GM08714 (cell line): ENCODE results near the gene POLD2.

Source experiments
- H3K4me3 ChIP-seq: fragments of 200-500 bp; sonication (Bioruptor generic); 2 replicates; pipeline ENCODE4 v1.5.1; 2014; ENCODE audit warnings: mild to moderate bottlenecking, low read length, inconsistent platforms
- ZNF274 ChIP-seq: IDR thresholded peaks from 2 replicates; pipeline ENCODE4 v1.6.1; 2012; ENCODE audit warnings: mild to moderate bottlenecking, low read depth, low read length

POLD2 gene

GRCh38 chr7:44108768-44109750 lies 14.3 kb downstream of the POLD2 start:
- no peak for TF ChIP-seq ZNF274
- H3K4me3 ChIP-seq: no peak overlapping the region

GRCh38 chr7:44107961-44108767 lies 15.2 kb downstream of the POLD2 start:
- TF ChIP-seq ZNF274: no peak

GRCh38 chr7:44107116-44107960 lies 16.0 kb downstream of the POLD2 start:
- H3K4me3 ChIP-seq: no peak overlapping the region
- TF ChIP-seq ZNF274: no peak

More at GRCh38 chr7:44107961-44108767, 15.2 kb downstream of the POLD2 start:
- no peak overlapping the region for H3K4me3 ChIP-seq

GRCh38 chr7:44106311-44107065 lies 16.9 kb downstream of the POLD2 start:
- no peak for TF ChIP-seq ZNF274

GRCh38 chr7:44105832-44106231 lies 17.5 kb downstream of the POLD2 start:
- H3K4me3 ChIP-seq: no peak overlapping the region
- TF ChIP-seq ZNF274: no peak

More at GRCh38 chr7:44106311-44107065, 16.9 kb downstream of the POLD2 start:
- H3K4me3 ChIP-seq: no peak overlapping the region

- TF ChIP-seq ZNF274: no peak
- H3K4me3 ChIP-seq: no peak overlapping the region; the same call in 1 of the 2 replicates
Observed at GRCh38 chr7:44104860-44105771, 18.2 kb downstream of the POLD2 start.

- H3K4me3 ChIP-seq: no peak within 1 kb of the TSS; the same call in 1 of the 2 replicates
Observed at GRCh38 chr7:44103923-44104859, 19.2 kb downstream of the POLD2 start, which contains the start of gene AEBP1. Gene AEBP1 (plus strand): TSS chr7:44104345. CDS start chr7:44104666, 321 bp downstream.

GRCh38 chr7:44103566-44103922 lies 19.8 kb downstream of the POLD2 start:
- no peak for TF ChIP-seq ZNF274
- H3K4me3 ChIP-seq: no peak overlapping the region

More at GRCh38 chr7:44103923-44104859, 19.2 kb downstream of the POLD2 start, which contains the start of gene AEBP1:
- no peak for TF ChIP-seq ZNF274

GRCh38 chr7:44102846-44103565 lies 20.3 kb downstream of the POLD2 start:
- no peak for TF ChIP-seq ZNF274
- H3K4me3 ChIP-seq: no peak overlapping the region
